Measurements from ENCODE around the gene ELFN2.

Gene ELFN2

DNA sequence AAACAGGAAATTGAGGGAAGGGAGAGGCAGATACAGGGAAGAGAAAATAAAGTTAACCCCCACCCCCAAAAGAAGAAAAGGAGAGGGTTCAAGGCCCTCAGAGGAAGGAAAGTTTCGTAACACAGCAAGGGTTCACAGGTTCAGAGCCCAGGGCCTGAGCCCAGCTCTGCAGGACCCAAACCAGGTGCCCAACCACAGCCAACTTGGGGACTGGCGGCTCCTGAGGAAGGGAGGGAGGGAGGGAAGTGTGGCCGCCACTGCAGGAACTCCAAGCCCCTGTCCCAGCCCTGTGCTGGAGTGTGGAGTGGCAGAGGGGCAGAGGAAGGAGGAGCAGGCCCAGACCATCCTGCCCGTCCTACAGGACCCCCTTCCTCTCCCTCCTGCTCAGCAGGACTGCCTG, 59.2 kb downstream of the ELFN2 start:
- no peaks in the 10 kb centered on the region for H3K4me1 ChIP-seq (ENCODE audit: control insufficient read depth in 1 of 2, insufficient read depth in 1 of 2, low read depth in 1 of 2, low read length in 1 of 2)
- no peak overlapping the region for H3K27ac ChIP-seq
- TF ChIP-seq, protein P1, sequence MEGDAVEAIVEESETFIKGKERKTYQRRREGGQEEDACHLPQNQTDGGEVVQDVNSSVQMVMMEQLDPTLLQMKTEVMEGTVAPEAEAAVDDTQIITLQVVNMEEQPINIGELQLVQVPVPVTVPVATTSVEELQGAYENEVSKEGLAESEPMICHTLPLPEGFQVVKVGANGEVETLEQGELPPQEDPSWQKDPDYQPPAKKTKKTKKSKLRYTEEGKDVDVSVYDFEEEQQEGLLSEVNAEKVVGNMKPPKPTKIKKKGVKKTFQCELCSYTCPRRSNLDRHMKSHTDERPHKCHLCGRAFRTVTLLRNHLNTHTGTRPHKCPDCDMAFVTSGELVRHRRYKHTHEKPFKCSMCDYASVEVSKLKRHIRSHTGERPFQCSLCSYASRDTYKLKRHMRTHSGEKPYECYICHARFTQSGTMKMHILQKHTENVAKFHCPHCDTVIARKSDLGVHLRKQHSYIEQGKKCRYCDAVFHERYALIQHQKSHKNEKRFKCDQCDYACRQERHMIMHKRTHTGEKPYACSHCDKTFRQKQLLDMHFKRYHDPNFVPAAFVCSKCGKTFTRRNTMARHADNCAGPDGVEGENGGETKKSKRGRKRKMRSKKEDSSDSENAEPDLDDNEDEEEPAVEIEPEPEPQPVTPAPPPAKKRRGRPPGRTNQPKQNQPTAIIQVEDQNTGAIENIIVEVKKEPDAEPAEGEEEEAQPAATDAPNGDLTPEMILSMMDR (IDR thresholded peaks at IDR 0.05): no peak
- H3K36me3 ChIP-seq: no peaks in the 10 kb centered on the region
- peaks cover 5% of the 10 kb centered on the region for H3K27me3 ChIP-seq
- no peaks in the 10 kb centered on the region for H3K9me3 ChIP-seq
- no peak overlapping the region for H3K4me3 ChIP-seq (ENCODE audit: low read depth in 1 of 2, low read length in 1 of 2)

DNA sequence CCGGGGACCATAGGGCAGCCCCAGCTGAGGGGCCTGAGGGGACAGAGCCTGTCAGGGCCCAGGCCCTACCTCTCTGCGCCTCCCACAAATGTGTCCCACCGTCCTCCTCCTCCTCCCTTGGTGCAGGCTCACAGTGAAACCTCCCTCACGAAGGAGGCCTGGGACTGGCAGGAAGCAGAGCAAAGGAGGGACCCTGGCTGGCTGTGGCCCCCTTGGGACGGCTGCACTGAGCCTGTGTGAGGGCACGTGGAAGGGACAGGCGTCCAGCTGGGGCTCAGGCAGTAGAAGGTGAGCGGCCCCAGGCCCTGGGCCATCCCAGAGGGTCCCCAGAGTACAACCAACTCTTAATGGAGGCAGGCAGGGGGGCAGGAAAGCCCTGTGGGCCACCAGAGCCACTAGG, 60.7 kb downstream of the ELFN2 start:
- peaks cover 5% of the 10 kb centered on the region for H3K27me3 ChIP-seq
- no peak overlapping the region for H3K4me3 ChIP-seq (ENCODE audit: low read depth in 1 of 2, low read length in 1 of 2)
- TF ChIP-seq, protein P1 (IDR thresholded peaks at IDR 0.05): no peak
- H3K4me1 ChIP-seq (ENCODE audit: control insufficient read depth in 1 of 2, insufficient read depth in 1 of 2, low read depth in 1 of 2, low read length in 1 of 2): no peaks in the 10 kb centered on the region
- H3K9me3 ChIP-seq: no peaks in the 10 kb centered on the region
- H3K27ac ChIP-seq: no peak overlapping the region
- no peaks in the 10 kb centered on the region for H3K36me3 ChIP-seq

DNA sequence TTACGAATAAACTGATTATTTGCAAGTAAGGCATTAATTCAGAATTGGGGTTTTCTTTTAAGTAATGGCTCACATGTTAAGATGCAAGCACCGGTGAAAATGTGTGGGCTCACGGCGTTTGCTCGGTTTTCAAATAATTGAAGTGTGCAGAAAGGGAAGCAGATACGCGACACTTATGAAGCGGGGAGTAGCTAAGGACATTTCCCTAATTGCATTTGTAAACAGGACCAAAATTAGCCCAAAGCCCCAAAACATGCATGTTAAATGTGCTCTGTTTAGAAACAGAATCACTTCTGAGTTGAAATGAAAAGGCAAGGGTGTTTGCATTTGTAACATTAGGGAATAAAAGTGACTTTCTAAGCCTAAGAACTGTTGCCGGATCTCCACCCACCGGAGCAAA, 61.3 kb downstream of the ELFN2 start:
- peaks cover 2% of the 10 kb centered on the region for H3K27me3 ChIP-seq
- H3K4me1 ChIP-seq (ENCODE audit: control insufficient read depth in 1 of 2, insufficient read depth in 1 of 2, low read depth in 1 of 2, low read length in 1 of 2): no peaks in the 10 kb centered on the region
- H3K4me3 ChIP-seq (ENCODE audit: low read depth in 1 of 2, low read length in 1 of 2): no peak overlapping the region
- H3K27ac ChIP-seq: no peak overlapping the region
- no peaks in the 10 kb centered on the region for H3K9me3 ChIP-seq
- no peaks in the 10 kb centered on the region for H3K36me3 ChIP-seq
- TF ChIP-seq, protein P1 (IDR thresholded peaks at IDR 0.05): no peak

DNA sequence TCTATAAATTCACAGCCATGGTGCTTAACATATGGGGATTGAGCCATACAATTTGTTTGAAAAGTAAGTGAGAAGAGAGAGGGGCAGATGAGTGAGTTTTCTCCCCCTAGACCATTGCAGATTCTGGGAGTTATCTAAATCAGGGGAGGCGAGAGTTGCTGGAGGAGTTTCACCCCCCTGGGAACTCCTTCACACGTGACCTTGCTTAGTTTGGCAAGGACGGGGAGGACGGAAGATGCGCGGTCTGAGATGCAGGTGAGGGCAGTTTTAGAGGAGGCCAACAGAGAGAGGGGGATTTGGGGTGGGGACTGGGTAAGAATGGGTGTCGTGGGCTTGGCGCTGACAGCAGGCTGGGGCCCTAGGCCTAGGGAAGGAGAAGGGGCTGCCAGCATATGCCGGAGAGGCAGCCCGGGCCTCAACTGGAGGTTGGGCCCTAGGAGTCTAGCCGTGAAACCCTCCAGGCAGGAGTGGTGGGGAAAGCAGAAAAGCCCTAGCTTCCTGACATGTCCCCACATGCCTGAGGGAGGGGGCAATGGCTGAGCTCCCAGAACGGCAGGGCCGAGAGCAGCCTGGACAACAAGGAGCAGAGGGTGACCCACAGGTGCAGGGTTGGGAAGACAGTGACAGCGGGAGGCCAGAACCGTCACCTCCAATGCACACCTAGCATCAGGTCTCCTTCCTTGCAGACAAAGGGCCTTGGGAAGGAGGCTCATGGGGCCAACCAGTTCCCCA, 63.9 kb downstream of the ELFN2 start:
- H3K36me3 ChIP-seq: no peaks in the 10 kb centered on the region
- H3K27ac ChIP-seq: no peak overlapping the region
- H3K4me3 ChIP-seq (ENCODE audit: low read depth in 1 of 2, low read length in 1 of 2): no peak overlapping the region
- TF ChIP-seq, protein P1 (IDR thresholded peaks at IDR 0.05): no peak
- no peaks in the 10 kb centered on the region for H3K9me3 ChIP-seq
- no peaks in the 10 kb centered on the region for H3K4me1 ChIP-seq (ENCODE audit: control insufficient read depth in 1 of 2, insufficient read depth in 1 of 2, low read depth in 1 of 2, low read length in 1 of 2)
- no peaks in the 10 kb centered on the region for H3K27me3 ChIP-seq

DNA sequence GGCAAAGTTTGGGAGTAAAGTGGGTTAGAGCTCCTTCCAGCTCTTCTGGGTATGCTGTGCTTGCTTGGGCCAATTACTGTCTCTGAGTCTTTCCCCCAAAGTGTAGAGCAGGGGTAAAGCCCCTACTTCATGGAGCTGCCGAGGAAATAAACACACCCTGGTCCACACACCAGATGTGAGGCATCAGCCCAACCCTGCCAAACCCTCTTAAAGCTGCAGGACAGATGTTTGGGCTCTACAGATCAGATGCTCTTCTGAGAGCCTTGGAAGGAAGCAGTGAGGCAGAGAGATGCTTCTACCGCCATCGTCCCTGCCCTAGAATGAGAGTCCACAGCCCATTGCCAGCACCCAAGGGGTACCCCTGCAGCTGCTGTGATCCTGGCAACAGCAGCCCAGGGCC, 64.7 kb downstream of the ELFN2 start:
- no peaks in the 10 kb centered on the region for H3K4me1 ChIP-seq (ENCODE audit: control insufficient read depth in 1 of 2, insufficient read depth in 1 of 2, low read depth in 1 of 2, low read length in 1 of 2)
- no peaks in the 10 kb centered on the region for H3K9me3 ChIP-seq
- no peaks in the 10 kb centered on the region for H3K36me3 ChIP-seq
- TF ChIP-seq, protein P1 (IDR thresholded peaks at IDR 0.05): no peak
- H3K4me3 ChIP-seq (ENCODE audit: low read depth in 1 of 2, low read length in 1 of 2): no peak overlapping the region
- no peak overlapping the region for H3K27ac ChIP-seq
- H3K27me3 ChIP-seq: no peaks in the 10 kb centered on the region
